GM12878 (cell line): ENCODE data around the gene MCRIP2. TPM values are rescaled to one million over a fixed set of nuclear protein-coding genes. Genes with fewer than 3 reads are reported as not detected.
A peak's percentile ranks its signal among the peaks of the same experiment; 100 is the strongest.

Source experiments
- BHLHE40 ChIP-seq, 2 experiments: fragments of 450-650 bp in 1 of 2; IDR thresholded peaks; 2 replicates each; pipeline ENCODE4 v1.6.1; 2011 to 2017; ENCODE audit warnings: low read depth in 2 of 2, borderline replicate concordance in 1 of 2, improper control_type of control experiment in 1 of 2, low read length in 1 of 2, mild to moderate bottlenecking in 1 of 2
- CBX3 ChIP-seq: fragments of 200-600 bp; sonication (generic); IDR thresholded peaks from 2 replicates; pipeline ENCODE4 v1.6.1; 2016; ENCODE audit warnings: low read depth, borderline replicate concordance
- CHD2 ChIP-seq: IDR thresholded peaks from 2 replicates; pipeline ENCODE4 v1.6.1; 2011; ENCODE audit warnings: low read depth, low read length, improper control_type of control experiment, borderline replicate concordance
- CREB1 ChIP-seq: IDR thresholded peaks from 2 replicates; pipeline ENCODE4 v1.6.1; 2012; ENCODE audit warnings: low read depth, mild to moderate bottlenecking, inconsistent platforms
- ETV6 ChIP-seq, 2 experiments: fragments of 450-650 bp in 1 of 2; IDR thresholded peaks in 1 of 2; conservative IDR thresholded peaks in 1 of 2; 2 replicates each; pipeline ENCODE4 v1.6.1; 2014; ENCODE audit warnings: antibody characterized with exemption in 1 of 2, borderline replicate concordance in 1 of 2, low read depth in 1 of 2, mild to moderate bottlenecking in 1 of 2, moderate library complexity in 1 of 2
- GABPA ChIP-seq: IDR thresholded peaks from 2 replicates; pipeline ENCODE4 v1.6.1; 2014; ENCODE audit warnings: antibody characterized with exemption, low read depth, mild to moderate bottlenecking, inconsistent platforms
- LARP7 ChIP-seq: fragments of 450-650 bp; IDR thresholded peaks from 2 replicates; pipeline ENCODE4 v1.6.1; 2017; ENCODE audit warnings: mild to moderate bottlenecking
- MTA2 ChIP-seq: fragments of 450-650 bp; IDR thresholded peaks from 2 replicates; pipeline ENCODE4 v1.6.1; 2016; ENCODE audit warnings: low read depth, mild to moderate bottlenecking, moderate library complexity
- RB1 ChIP-seq: fragments of 450-650 bp; formaldehyde crosslinking; IDR thresholded peaks from 2 replicates; pipeline ENCODE4 v1.6.1; 2017; ENCODE audit warnings: mild to moderate bottlenecking, borderline replicate concordance
- SKIL ChIP-seq: fragments of 450-650 bp; IDR thresholded peaks from 2 replicates; pipeline ENCODE4 v1.6.1; 2017; ENCODE audit warnings: mild to moderate bottlenecking, low read depth, inconsistent platforms; ENCODE audit not compliant: poor library complexity, severe bottlenecking
- TCF12 ChIP-seq: IDR thresholded peaks from 2 replicates; pipeline ENCODE4 v1.6.1; 2011; ENCODE audit warnings: low read depth, mild to moderate bottlenecking, low read length
- YY1 ChIP-seq: IDR thresholded peaks from 2 replicates; pipeline ENCODE4 v1.6.1; 2011; ENCODE audit warnings: low read depth, mild to moderate bottlenecking, low read length
- ZBED1 ChIP-seq: IDR thresholded peaks from 2 replicates; pipeline ENCODE4 v1.6.1; 2016; ENCODE audit warnings: borderline replicate concordance
- ZBTB11 ChIP-seq: fragments of 450-650 bp; formaldehyde crosslinking; IDR thresholded peaks from 2 replicates; pipeline ENCODE4 v1.5.0; 2022; ENCODE audit warnings: mild to moderate bottlenecking, missing genetic modification characterization
- ZZZ3 ChIP-seq: IDR thresholded peaks from 2 replicates; pipeline ENCODE4 v1.6.1; 2011; ENCODE audit warnings: low read depth; ENCODE audit not compliant: control insufficient read depth, insufficient read length
- polyA plus RNA-seq, 11 experiments: library from polyadenylated mRNA; depleted of rRNA in 4 of 11; unstranded in 6 of 11; stranded (reverse) in 5 of 11; fragments of >200 nt; fragmentation: Nextera tagmentation in 4 of 11; fragmentation: Illumina TruSeq in 1 of 11; extraction: Ambion mirVana in 4 of 11; extraction: Trizol in 1 of 11; gene quantifications; 1 replicate in 1 of 11; 2 replicates in 10 of 11; pipeline versions ENCODE4 v1.2.1 to v1.2.3, GENCODE V29; 2011 to 2016; ENCODE audit warnings: inconsistent platforms in 2 of 11, missing spikeins in 2 of 11, low read depth in 1 of 11
- total RNA-seq, 4 experiments: library from RNA; depleted of rRNA in 3 of 4; stranded (reverse); fragments of >200 nt in 3 of 4; fragmentation: Illumina TruSeq in 1 of 4; extraction: Trizol in 1 of 4; gene quantifications; 2 replicates each; pipeline versions ENCODE4 v1.2.1 to v1.2.3, GENCODE V29; 2013 to 2021
- TF ChIP-seq, protein P1 (sequence below): fragments of 450-650 bp; IDR thresholded peaks from 2 replicates; pipeline ENCODE4 v1.6.1; 2017; ENCODE audit warnings: low read depth, mild to moderate bottlenecking, moderate library complexity
- TF ChIP-seq, protein P2 (sequence below), 3 experiments: IDR thresholded peaks in 2 of 3; conservative IDR thresholded peaks in 1 of 3; 2 replicates each; pipeline ENCODE4 v1.5.1; 2011; ENCODE audit warnings: low read depth in 3 of 3, low read length in 3 of 3, mild to moderate bottlenecking in 3 of 3, control low read depth in 2 of 3, moderate library complexity in 2 of 3, inconsistent platforms in 1 of 3, mixed read lengths in 1 of 3; ENCODE audit not compliant: control insufficient read depth in 2 of 3, insufficient read depth in 1 of 3; ENCODE audit errors: extremely low read depth in 1 of 3

MCRIP2 gene
- total and polyA plus RNA-seq, 10 of the 15 experiments (the other 5 are each of a cell fraction or from before 2014, with no cell fraction given): 0.19 to 93.1 (median 57.9) TPM

DNA sequence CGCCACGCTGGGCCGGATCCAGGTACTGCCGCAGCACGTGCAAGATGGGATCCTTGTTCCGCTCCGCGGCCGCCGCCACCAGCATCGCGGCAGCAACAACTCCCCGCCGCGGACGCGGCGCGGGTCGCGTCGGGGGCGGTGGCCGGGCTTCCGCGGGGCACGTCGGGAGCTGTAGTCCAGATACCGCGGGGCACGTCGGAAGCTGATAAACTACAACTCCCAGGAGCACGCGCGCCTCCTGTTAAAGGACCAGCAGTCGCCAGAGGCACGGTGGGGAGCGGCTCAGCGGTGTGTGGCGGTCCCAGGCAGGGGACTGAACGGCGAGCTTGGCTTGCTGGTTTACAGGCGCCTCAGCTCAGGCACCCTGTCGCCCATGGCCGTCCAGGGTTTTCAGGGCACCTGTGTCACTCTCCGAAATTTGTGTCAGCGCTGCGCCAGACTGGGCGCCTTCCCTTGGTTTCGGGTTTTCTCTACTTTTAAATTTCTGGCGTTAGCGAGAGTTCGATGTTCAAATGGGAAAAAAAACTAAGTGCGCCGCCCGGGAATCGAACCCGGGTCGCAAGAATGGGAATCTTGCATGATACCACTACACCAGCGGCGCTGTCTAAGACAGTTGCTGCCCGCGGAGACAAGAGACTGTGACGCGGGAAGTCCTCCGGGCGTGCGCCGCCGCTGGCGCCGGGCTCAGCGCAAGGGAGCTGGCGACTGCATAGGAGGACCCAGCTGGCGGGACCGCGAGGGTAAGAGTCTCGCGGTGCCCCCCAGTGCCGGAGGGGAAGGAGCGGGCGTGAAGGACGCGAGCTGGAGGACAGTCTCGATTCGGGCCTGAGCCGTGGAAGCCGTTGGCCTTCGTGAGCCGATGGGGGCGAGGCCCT, 5.2 kb upstream of the MCRIP2 start, which contains the start of gene METTL26 (continued):
- TF ChIP-seq ZBTB11 (CRISPR knock-in tag) (no peak), CREB1 (peak; percentile 76), CHD2 (peak; percentile 76), YY1 (peak; percentile 76), BHLHE40 (IDR thresholded peaks at IDR 0.05; ENCODE audit: borderline replicate concordance in 1 of 2, low read depth in 2 of 2, low read length in 1 of 2) (peak; percentile 96 to 99), ETV6 (conservative IDR thresholded peaks at IDR 0.05 in 1 of 2, IDR thresholded peaks at IDR 0.05 in 1 of 2; ENCODE audit: borderline replicate concordance in 1 of 2, low read depth in 1 of 2) (no peak; a peak in 1 of 4 replicates), GABPA (no peak), LARP7 (peak; percentile 73; the same call in 1 of the 2 replicates), ZBED1 (no peak), RB1 (peak; percentile 61; the same call in 1 of the 2 replicates), TCF12 (no peak; the same call in 1 of the 2 replicates), ZZZ3 (no peak), SKIL (peak; percentile 81), MTA2 (no peak), CBX3 (no peak)
- TF ChIP-seq, protein P1, sequence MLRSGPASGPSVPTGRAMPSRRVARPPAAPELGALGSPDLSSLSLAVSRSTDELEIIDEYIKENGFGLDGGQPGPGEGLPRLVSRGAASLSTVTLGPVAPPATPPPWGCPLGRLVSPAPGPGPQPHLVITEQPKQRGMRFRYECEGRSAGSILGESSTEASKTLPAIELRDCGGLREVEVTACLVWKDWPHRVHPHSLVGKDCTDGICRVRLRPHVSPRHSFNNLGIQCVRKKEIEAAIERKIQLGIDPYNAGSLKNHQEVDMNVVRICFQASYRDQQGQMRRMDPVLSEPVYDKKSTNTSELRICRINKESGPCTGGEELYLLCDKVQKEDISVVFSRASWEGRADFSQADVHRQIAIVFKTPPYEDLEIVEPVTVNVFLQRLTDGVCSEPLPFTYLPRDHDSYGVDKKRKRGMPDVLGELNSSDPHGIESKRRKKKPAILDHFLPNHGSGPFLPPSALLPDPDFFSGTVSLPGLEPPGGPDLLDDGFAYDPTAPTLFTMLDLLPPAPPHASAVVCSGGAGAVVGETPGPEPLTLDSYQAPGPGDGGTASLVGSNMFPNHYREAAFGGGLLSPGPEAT: peak; percentile 96
- TF ChIP-seq, protein P2, sequence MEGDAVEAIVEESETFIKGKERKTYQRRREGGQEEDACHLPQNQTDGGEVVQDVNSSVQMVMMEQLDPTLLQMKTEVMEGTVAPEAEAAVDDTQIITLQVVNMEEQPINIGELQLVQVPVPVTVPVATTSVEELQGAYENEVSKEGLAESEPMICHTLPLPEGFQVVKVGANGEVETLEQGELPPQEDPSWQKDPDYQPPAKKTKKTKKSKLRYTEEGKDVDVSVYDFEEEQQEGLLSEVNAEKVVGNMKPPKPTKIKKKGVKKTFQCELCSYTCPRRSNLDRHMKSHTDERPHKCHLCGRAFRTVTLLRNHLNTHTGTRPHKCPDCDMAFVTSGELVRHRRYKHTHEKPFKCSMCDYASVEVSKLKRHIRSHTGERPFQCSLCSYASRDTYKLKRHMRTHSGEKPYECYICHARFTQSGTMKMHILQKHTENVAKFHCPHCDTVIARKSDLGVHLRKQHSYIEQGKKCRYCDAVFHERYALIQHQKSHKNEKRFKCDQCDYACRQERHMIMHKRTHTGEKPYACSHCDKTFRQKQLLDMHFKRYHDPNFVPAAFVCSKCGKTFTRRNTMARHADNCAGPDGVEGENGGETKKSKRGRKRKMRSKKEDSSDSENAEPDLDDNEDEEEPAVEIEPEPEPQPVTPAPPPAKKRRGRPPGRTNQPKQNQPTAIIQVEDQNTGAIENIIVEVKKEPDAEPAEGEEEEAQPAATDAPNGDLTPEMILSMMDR (IDR thresholded peaks at IDR 0.05 in 2 of 3, conservative IDR thresholded peaks at IDR 0.05 in 1 of 3; ENCODE audit: control insufficient read depth in 2 of 3, extremely low read depth in 1 of 3, insufficient read depth in 1 of 3, low read depth in 3 of 3, low read length in 3 of 3): peak in 1 of 3 experiments; percentile 12; a peak in 1 of 6 replicates
